Activated naive CD4-positive, alpha-beta T cell treated with anti-CD3 and anti-CD28 coated beads, Interleukin-2, amount 50 U/mL, for 16 hours (primary cell): ENCODE measurements around the gene STK16.
"Not testable (repeated sequence)": the region's sequence is repeated elsewhere in the genome, so short reads cannot be mapped to it uniquely, and the experiment has no call there.

Source experiments
- DNase-seq: peaks from one replicate; pipeline ENCODE4 v3.0.0-alpha.2; 2020

Gene STK16

DNA sequence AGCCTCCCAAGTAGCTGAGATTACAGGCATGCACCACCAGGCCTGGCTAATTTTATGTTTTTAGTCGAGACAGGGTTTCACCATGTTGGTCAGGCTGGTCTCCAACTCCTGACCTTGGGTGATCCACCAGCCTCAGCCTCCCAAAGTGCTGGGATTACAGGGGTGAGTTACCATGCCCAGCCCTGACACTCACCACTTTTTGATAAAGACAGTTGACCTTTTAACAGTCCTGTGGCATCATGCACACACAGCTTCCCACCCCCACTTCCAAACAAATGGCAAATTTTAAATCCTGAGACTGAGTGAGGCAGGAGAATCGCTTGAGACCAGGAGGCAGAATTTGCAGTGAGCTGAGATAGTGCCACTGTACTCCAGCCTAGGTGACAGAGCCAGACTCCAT is 27.7 kb downstream of the STK16 start:
- DNase-seq = no peak

DNA sequence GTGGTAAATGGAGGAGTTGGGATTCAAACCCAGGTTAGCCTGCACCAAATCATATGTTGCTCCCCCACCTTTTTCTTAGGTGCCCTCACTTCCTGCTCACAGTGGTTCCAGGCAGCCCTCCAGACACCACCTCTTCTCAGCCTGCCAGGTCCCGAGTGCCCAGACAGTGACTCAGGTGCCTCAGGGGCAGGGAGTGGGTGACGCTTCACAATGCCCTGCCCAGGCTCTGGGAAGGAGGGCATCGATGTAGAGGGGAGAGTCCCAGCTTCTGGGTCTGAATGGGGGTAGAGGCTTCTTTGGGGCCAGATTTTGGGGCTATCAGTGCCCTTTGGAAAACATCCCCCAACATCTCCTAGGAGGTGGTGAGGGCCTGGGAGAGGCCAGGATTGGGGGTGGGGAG is 28.7 kb downstream of the STK16 start:
- DNase-seq = no peak

DNA sequence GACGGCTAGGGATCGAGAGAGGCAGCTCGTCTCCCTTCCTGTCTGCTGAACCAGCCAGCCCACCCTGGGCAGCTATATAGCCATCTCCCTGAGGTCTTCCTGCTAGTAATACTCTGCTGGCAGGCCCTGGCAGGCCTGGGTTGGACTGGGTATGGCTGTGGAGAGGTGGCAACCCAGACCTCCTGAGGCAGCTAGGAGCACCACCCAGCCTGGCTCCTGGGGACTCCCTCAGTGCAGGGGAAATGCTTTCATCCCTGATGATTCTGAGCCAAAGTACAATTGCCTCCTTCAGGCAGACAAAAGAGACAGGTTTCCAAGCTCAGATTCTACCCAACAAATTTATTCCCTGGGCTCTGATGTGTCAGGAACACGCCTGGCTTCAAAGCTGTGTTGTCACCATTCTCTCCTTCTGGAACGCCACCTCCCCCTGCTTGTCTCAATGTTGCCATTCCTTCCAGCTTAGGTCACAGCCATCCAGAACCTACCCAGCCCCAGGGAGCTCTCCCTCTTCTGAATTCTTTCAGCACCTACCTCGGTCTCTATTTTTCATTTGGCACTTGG is 29.2 kb downstream of the STK16 start:
- DNase-seq = no peak

DNA sequence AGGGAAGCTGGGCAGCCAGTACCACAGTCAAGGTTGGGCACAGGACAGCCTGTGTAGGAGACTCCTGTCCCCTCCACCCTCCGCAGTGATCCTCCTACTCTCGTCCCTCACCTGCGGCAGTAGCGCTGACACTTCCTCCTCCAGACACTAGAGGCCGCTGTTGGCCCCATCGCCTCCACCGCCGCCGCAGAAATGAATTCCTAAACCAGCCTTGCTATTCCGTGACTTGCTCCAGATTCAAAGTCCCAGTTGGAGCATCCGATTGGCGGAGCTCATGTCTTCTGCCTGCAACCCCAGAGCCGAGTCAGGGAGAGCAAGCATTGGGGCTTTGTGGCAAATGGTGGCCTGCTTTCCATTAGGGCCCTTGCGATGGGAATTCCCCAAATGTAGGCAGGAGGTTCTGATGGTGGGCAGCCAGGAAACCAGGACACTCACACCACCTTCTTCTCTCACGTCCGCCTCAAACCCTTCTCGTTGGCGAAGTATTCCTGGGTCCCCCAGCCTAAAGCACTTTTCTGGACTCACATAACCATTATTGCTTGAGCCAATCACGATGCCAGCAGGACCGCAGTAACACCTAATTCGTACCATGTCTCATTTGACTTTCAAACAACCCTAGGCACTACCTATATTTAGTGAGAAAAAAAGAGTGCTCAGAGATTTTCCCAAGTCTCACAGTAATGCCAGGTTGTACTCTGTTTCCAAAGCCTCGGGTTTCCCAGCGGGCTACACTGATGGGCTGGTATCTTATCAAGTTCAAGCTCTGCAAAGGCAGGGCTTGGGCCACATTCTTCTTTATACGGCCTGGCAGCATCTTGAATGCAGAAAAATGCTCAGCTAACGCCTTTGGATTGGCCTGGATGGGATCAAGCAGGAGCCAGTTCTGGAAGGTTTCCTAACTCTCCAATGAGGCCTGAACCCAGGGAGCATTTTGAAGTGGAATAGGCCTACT is 32.7 kb downstream of the STK16 start:
- DNase-seq = peak; percentile 70

DNA sequence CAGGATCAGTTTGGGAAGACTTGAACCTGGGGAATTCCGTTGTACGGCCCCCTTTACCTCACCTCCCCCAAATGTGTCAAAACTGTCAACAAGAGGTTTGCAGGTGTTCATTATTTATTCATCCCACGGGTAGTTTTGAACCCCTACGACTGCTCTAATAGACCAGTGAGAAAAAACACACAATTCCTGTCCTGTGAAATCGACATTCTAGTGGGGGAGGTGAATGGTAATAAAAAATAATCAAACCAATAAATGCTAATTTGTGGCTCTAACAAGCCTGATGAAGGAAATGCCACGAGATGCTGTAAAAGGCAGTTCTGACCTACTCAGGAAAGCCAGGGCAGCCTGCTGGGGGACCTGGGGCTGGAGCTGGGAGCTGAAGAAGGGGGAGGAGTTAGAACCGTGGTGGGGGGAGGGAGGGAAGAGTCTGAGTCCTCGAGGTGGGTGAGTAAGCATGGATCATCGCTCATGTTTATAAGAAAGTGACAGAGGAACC is 33.4 kb downstream of the STK16 start:
- no peak for DNase-seq

DNA sequence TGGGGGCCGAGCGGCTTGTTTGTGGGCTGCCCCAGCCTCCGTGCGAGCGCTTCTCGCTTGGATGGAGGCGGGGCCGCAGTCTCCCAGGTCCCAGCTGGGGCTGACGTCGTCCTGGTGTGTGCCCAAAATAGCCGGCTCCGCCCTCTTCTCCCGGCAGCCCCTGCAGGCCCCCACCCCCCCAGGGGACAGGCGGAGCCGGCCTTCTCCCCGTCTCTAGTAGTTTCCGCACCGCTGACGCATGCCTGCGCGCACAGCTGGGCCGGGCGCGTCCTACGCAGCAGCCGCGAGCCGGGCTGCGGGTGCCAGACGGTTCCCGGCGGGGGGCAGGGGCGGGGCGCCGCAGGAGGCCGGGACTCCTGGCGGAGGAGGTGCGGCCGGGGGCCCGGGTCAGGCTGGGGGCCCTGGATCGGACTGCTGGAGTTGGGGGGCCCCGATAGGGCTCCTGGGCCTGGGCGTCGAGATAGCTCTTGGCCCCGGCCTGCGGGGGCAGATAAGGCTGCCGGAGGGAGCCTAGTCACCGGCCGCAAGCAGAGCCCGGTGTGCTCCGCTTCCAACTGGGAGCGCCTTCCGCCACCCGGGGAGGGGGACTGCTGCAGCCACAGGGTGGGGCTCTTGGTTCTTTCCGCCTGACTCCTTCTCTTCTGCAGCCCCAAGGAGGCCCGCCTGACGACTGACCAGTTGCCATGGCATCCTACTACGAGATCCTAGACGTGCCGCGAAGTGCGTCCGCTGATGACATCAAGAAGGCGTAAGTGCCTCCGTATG is 34.1 kb downstream of the STK16 start, which contains the start of gene DNAJB2:
Gene DNAJB2 (plus strand): TSS at position 216 of the 765 bp plus-strand sequence. CDS start 468 bp downstream, at position 684.
- peak; percentile 100 for DNase-seq

DNA sequence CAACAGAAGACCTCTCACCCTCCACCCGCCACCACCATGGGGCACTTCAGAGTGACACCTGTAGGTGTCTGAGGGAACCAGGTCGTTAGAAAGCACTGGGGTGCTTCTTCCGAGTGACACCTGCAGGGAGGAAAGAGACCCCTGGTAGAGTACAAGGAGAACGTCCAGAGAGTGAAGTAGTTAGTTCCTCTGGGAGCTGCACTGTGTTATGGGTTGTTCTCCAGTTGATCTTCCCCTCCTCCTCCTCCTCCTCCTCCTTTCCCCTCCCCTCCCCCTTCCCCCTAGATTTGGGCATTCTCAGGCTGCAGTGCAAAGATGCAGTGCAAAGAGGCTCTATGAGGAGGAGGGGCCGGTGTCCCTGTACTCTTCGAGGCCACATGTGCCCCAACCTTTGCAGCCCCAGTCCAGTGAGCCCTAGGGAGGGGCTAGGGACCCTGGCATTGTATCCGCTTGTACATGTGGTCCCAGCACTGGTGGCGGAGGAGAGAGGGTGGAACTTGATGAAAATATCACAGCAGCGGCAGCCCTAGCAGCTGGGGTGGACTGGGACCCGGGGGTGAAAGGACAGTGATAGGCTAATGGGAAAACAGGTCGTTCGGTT is 34.7 kb downstream of the STK16 start:
- no peak for DNase-seq

DNA sequence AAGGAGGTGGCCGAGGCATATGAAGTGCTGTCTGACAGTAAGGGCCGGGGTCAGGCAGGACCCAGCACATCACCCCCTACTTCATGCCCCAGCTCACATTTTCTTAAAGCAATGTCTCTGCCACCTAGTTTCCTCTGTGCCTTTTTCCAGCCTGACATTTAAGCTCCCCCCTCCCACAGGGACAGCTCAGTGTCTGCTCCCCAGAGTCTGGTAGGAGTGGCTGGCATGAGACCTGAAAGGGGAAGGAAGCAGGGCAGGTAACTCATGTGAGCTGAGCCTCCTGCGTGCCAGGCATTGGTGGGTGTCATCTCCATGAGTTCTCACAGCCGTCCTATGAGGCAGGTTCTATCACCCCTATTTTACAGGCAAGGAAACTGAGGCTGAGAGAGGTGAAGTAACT is 35.4 kb downstream of the STK16 start:
- no peak for DNase-seq

DNA sequence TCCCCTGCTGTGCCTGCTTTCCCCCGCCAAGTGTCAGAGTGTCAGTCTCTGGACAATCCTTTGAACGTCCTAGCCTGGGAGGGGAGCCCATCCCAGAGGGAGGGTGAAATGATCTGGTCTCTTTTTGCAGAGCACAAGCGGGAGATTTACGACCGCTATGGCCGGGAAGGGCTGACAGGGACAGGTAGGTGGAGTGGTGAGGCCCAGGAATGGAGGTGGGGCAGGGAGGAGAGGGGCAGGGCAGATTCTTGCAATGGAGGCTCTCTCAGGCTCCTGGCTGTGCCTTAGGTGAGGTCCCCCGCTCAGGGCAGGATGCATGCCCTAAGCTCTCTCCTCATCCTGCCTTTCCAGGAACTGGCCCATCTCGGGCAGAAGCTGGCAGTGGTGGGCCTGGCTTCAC is 36.3 kb downstream of the STK16 start:
- DNase-seq = no peak

DNA sequence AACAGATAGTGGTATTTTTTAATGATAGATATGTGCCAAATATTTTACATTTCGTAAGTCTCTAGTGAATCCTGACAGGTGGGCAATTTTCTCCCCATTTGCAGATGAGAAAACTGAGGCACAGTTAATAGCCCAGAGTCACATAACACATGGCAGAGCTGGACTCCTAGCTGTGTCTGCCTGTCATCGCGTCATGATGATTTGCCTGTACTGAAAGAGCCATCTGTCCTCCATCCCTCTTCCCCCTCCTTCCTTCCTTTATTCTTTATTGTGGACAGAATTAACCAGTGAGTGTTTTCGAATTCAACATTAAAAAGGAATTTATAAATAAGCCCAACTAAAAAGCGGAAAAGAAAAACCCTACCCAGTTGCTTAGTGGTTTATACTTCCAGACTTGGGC is 37.1 kb downstream of the STK16 start:
- DNase-seq = no peak

DNA sequence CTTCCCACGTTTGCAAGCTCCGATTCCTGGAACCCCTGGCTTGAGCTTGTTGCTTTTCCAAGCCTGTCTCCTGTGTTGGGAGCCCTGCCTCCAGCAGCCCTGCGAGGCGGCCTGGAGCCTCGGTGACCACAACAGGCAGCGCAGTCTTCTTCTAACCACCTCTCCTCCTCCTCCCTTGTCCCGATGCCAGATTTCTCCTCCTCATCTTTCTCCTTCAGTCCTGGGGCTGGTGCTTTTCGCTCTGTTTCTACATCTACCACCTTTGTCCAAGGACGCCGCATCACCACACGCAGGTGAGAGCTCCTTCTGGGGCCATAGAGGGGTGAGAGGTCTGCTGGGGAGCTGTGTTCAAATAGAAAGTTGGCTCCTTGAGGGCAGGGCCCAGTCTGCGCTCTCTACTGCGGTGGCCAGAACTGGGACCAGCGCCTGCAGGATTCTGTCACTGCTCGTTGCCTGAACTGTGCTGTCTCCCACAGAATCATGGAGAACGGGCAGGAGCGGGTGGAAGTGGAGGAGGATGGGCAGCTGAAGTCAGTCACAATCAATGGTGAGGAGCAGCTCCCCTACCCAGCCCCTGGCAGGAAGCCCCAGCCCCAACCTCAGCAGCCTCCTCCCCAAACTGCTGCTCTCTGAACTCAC is 37.8 kb downstream of the STK16 start:
- no peak for DNase-seq

DNA sequence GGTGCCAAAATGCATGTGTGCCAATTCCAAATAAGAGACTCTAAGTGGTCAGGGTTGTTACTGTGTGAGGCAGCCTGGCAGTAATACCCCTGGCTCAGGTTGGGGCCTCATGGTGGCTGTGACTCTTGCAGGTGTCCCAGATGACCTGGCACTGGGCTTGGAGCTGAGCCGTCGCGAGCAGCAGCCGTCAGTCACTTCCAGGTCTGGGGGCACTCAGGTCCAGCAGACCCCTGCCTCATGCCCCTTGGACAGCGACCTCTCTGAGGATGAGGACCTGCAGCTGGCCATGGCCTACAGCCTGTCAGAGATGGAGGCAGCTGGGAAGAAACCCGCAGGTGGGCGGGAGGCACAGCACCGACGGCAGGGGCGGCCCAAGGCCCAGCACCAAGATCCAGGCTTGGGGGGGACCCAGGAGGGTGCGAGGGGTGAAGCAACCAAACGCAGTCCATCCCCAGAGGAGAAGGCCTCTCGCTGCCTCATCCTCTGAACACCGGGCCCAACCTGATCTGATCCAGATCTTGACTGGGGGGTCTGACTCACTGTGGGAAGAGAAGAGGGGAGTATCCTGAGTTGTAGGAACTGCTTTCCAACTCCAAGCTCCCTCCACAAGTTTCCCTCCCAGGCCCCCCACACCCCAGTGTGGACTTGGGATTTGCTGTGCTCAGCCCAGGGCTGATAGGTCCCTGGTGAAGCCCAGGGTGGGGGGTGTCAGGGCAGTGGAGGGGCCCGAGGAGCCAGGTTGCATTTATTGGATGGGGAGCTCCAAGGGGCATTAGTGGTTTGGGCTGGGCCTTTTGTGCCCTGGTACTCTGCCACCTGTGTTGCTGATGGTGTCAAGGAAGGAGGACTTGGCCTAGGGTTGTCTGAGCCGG is 39.5 kb downstream of the STK16 start:
- no peak for DNase-seq

DNA sequence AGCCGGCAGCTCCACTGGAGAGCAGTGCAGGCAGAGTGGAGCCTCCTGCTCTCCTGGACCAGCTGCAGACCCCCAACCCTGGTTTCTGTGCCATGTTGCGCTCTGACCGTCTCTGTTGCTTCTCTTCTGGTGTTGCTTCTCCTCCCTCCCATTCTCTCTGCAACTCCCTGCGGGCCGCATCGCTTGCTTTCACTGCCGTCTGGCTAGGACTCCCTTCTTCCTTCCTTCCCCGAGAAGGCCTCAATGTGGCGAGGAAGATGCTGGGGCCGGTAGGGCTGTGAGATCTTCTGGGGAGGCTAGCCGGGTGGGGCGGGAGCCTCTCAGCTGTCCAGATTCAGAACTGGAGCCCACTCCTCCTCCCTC is 40.1 kb downstream of the STK16 start:
- DNase-seq = no peak

DNA sequence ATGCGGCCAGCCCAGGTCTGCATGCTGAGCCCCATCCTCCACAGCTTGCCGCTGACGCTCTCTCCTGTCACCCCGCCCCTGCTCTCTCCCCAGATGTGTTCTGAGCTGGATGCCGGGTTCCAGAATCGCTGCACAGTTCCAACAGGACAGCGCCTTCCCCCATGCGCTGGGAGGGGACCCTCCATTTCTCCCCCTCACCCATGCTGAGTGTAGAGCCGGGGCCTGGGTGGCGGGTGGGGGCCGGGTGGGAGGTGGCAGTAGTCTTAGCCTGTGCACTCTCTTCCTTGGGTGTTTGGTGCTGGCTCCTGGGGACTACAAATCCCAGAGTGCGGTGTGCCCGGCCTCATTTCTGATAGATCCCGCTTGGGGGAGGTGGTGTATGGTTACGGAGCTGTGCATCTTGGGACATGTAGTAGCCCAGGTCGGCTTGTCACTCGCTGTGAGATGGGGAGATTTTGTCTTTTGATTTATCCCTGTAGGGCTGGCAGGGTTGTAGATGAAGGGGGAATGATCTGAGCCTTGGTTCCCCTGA is 40.7 kb downstream of the STK16 start:
- DNase-seq = no peak

DNA sequence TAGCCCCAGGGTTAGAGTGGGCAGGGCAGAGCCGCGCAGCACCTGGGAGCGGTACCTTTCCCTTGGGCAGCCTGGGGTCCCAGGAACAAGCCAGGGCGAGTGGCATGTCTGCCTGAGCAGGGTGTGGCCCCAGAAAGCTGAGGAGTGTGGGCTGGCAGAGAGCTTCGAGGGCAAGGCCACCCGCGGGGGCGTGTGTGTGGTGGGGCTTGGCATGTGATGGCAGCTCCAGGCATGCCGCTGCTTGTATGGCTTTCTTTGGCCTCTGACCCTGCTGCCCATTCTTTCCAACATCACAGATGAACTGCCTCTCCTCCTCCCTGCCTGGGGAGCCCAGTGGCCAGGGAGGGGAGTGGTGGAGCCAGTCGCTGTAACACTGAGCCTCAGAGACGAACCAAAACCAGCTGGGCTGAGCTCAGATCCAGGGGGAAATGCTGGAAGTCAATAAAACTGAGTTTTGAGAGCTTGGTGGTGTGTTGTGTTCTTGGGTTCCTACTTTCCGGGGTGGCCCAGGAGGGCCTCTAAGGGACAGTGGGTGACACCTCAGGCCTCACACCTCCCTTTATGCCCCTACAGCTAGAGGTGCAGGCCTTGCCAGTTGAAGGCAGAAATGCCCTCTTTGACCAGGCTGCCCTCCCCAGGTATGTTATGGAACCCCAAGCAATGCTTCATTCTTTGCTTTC is 41.3 kb downstream of the STK16 start:
- no peak for DNase-seq

DNA sequence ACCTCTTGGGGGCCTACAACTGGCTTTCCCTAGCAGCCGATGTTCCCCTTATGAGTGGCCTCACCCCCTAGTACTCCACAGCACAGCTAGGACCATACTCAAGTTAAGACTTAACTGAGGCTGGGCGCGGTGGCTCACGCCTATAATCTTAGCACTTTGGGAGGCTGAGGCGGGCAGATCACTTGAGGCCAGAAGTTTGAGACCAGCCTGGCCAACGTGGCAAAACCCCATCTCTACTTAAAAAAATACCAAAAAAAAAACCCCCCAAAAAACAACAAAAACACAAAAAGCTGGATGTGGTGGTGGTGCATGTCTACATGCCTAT is 41.8 kb downstream of the STK16 start:
- not testable (repeated sequence) for DNase-seq

DNA sequence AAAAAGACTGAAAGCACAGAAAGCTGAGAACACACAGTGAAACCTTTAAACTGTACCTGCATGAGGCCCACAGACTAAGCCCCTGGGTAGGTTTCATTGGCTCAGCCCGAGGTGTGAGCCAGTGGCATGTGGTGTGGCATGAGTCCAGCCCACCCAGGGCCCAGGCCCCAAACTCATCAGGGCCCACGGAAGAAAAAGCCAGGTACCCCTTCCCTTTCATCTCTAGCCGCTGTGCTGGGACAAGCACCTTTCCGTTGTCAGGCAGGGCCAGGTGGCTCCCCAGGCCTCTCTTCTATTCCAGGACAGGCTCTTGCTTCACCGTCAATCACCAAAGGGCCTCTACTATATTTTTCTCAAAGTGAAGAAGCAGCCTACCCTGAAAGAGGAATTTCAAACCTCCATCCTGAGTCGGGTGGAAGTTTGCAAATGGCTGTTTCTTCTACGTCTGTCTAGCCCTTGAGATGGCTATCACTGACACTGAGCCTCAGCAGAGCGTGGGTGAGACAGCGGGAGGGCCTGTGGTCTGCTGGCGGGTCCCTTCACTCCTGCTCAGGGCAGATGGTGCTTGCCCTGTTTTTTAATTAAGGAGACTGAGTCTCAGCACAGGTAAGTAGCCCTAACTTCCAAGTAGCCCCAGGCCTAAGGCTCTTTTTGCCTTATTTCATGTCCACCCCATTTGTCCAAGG is 42.4 kb downstream of the STK16 start:
- DNase-seq = no peak

DNA sequence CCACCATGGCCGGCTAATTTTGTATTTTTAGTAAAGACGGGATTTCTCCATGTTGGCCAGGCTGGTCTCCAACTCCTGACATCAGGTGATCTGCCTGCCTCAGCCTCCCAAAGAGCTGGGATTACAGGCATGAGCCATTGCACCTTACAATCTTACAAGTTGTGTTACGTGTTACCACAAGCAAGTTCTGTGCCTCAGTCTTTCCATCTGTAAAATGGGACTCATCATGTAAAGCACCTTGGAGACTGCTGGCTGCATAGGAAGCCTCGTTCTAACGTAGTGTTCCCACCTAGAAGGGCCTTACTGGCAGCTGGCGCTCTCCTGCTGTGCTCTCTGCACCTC is 43.9 kb downstream of the STK16 start:
- DNase-seq = no peak

DNA sequence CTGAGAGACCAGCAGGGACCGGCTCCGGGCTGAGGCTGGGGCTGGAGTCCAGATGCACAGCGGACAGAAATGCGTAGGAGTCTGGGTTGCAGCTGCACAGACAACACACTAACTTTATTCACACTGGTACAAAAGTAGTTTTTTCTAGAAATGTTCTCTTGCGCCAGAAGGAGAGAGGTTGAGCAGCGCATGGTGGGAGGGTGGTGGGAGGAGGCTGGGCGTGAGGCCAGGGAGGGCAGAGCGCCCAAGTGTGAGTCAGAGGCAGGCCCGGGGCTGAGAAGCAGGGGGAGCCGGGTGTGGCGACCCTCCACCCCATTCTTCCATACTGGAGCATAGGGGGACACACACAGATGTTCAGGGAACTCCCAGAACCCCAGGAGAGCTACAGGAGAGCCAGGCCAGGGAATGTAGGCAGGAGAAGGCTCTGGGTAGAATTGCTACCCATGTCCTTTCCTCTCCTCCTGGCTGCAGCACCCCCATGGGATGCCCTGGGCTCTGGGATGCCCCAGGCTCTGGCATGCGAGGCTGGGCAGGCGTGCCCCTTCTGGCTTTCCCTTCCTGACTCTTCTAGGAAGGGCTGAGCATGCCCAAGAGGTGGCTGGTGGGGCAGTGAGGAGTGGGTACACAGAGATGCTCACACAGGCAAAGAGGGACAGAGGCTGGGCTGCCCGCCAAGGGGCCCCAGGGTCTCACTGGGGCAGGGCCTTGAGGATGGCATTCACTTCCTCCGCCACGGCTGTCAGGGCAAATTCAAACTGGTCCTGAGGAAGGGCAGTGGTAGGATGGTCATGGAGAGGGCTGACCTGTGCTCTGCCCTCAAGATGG is 44.5 kb downstream of the STK16 start:
- DNase-seq = no peak
